GM12872 (cell line): ENCODE results near the gene ASB13.
A peak's percentile ranks its signal among the peaks of the same experiment; 100 is the strongest.

Source experiments
- TF ChIP-seq, protein P1 (sequence below): IDR thresholded peaks from 3 replicates; pipeline ENCODE4 v1.5.1; 2011; ENCODE audit warnings: low read depth, mild to moderate bottlenecking, low read length, moderate library complexity; ENCODE audit not compliant: insufficient read depth

ASB13 gene

DNA sequence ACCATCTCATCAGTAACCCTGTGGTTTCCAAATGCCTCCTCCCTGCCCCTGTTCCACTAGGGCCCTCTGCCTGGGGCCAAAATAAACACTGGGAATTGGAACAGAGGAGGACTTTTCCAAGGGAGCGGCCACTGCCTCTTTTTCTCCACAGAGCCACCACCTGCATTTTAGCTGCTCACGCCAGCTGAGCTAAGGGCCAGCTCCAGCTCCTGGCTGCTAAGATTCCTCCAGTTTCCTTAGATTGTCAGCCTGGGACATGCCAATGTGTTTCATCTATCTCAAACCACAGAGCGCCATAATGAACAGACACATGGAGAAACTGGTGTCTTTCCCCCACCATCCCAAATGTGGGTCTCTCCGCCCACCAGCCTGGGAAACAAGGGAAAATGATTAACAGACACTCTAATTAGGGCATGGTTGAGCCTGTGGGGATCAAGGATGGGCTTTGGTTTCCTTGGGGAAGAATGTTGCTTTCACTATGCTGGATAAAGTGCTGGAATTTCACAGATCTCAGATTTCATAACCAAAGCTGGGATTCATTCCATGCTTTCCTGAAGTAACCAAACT lies 52.2 kb downstream of the ASB13 start:
- TF ChIP-seq, protein P1, sequence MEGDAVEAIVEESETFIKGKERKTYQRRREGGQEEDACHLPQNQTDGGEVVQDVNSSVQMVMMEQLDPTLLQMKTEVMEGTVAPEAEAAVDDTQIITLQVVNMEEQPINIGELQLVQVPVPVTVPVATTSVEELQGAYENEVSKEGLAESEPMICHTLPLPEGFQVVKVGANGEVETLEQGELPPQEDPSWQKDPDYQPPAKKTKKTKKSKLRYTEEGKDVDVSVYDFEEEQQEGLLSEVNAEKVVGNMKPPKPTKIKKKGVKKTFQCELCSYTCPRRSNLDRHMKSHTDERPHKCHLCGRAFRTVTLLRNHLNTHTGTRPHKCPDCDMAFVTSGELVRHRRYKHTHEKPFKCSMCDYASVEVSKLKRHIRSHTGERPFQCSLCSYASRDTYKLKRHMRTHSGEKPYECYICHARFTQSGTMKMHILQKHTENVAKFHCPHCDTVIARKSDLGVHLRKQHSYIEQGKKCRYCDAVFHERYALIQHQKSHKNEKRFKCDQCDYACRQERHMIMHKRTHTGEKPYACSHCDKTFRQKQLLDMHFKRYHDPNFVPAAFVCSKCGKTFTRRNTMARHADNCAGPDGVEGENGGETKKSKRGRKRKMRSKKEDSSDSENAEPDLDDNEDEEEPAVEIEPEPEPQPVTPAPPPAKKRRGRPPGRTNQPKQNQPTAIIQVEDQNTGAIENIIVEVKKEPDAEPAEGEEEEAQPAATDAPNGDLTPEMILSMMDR: no peak

DNA sequence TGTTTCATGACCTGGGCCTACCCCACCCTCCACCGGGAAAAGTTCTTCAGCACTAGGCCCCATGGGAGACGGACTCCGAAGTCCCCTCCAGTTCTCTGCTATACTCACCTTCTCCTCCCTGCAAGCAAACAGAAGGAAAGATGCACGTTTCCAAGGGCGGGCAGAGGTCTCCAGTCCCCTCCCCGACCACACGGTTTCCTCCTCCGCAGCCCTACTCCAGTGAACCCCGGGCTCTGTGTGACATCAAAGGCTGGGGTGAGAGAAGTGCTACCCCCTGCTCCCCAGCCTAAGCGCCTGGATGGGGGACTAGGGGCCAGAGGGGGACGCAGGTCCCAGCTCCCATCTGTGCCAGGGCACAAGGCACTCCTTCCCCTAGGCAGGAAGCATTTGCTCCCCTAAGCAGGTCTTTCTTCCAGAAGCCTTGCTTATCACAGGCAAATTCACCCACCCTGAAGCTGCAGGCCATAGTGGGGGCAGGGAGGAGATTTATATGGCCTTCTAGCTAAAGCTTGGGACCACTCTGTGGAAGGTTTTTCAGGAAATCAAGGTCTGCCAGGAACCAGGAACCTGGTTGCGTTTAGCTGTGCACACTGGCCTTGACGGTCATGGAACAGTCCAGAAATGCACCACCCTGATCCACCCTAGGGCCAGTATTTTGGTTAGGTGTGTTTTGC lies 52.8 kb downstream of the ASB13 start:
- TF ChIP-seq, protein P1: no peak

DNA sequence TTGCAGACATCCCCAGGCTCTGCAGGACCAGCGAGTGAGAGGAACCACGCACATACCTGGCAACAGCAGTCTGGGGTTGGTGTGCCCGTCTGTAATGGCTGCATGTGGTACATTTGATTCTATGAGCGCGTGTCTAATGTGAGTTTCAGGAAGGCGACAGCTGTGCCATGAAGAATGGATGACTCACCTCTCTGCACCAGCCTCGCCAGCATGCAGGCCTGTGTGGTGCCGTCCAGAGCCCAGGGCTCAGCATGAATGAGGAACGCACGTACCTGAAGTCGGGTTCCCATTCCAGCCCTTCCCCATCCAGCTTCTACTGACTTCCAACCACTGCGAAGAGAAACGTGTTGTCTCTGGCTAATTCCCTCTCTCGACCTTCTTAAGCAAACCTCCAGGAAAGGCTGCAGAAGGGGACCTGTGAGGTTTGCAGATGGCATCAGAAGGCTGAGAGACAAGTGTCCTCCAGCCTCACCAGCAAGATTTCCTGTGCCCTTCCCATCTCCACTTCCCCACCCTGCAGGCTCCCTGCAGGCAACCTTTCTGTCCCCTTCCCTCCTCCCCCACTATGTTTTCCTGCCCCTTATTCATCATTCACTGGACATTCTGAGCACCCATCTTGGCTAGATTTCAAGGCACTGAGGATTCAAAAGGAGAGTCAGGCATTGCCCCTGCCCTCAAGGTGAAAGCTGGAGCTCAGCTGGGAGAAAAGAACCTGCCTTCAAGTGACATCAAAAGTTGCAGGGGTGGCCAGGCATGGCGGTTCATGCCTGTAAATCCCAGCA lies 54.3 kb downstream of the ASB13 start:
- TF ChIP-seq, protein P1: no peak

DNA sequence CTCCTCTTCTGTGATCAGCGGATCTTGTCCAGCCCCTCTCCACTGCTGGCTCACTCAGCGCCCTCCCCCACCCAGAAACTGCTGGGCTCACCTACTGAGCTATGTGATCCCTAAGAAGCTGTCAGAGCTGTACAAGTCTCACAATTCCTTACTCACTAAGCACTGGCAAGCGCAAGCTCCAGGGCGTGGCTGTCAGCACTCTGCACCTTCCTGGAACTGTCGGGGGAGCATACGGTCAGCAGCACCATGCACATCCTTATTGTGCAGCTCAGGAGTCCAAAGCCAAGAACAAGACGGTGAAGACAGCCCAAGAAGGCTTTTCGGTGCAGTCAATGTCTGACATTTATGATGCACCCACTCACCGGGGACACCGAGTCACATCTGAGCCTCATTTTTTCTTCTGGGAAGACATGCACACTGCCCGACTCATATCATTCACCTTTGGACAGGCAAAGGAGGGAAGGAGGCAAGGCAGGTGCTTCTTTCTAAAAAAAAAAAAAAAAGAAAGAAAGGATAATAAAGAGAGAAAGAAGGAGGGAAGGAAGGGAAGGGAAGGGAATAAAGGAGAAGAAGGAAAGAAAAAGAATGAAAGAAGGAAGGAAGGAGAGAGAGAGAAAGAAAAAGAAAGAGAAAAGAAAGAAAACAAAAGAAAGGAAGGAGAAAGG lies 56.3 kb downstream of the ASB13 start:
- TF ChIP-seq, protein P1: no peak

DNA sequence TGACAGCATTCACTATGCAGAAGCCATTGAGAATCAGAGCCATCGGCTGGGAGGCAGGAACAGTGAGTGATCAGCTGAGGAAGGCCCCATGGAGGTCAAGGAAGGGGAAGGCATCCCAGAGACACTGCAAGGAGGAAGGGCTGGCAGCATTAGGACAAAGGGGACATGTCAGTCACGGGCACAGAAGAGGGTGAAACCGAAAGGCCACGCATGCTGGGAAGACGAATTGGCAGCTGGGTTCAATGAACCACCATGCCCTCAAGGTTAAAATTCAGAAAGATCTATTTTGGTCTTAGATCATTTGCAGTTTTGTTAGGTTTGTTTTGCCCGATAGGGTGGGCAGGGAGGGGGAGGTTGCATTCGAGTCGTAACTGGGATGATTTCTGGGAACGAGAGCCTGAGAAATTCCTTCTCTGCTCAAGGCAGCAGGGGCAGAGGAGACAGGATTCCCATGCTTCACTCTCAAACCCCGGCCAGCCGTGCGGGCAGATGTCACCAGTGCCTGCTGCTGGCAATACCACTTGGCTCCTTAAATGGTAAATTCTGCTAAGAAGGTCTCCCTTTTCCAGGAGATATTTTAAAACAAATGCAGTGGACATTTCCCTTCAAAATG lies 57.7 kb downstream of the ASB13 start:
- TF ChIP-seq, protein P1: no peak

DNA sequence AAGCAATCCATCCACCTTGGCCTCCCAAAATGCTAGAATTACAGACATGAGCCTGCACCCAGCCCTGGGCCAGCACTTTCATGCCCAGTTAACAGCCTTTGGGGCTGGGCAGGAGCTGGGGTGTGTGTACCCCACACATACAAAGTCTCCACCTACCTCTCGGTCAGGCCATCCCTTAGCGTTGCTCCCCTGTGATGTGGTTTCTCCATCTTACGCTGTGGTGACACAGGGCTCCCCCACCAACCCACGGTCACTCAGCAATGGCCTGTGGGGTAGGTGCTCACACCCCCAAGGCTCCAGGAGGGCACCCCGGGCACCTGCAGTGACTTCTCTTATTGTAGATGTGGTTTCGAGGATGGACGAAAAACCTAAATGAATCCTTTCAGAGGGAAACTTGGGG lies 58.8 kb downstream of the ASB13 start:
- TF ChIP-seq, protein P1: no peak

DNA sequence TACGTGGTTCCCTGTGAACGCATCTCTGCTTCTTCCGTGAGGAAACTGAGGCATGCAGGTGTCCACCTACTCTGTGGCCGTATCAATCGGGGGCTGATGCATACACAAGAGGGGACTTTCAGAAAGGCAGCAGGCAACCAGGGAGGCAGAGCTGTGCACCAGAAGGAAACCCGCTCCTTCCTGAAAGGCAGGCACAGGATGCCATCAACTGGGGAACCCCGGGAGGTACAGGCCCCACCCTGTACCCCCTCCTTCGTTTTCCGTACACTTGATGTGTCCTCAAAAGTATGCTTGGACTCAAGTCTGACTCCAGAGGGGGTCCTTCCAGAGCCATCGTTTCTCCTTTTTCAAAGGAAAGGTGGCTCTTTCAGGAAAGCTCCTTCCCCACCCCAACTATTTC lies 59.5 kb downstream of the ASB13 start:
- TF ChIP-seq, protein P1: 0 out of 3 replicates have a peak, but pooled peaks have one; percentile 17
